GM12878 (cell line): ENCODE data around the gene MINPP1.

Source experiments
- CEBPB ChIP-seq, 2 experiments: fragments of 150-350 bp in 1 of 2; IDR thresholded peaks; 2 replicates each; pipeline ENCODE4 v1.6.1; 2012 to 2014; ENCODE audit warnings: low read depth in 2 of 2, low read length in 2 of 2, borderline replicate concordance in 1 of 2, inconsistent platforms in 1 of 2
- CTCF ChIP-seq, 3 experiments: IDR thresholded peaks in 2 of 3; conservative IDR thresholded peaks in 1 of 3; 2 replicates each; pipeline ENCODE4 v1.5.1; 2011; ENCODE audit warnings: low read depth in 3 of 3, low read length in 3 of 3, mild to moderate bottlenecking in 3 of 3, control low read depth in 2 of 3, moderate library complexity in 2 of 3, inconsistent platforms in 1 of 3, mixed read lengths in 1 of 3; ENCODE audit not compliant: control insufficient read depth in 2 of 3, insufficient read depth in 1 of 3; ENCODE audit errors: extremely low read depth in 1 of 3
- EZH2 ChIP-seq: IDR thresholded peaks from 2 replicates; pipeline ENCODE4 v1.6.1; 2012; ENCODE audit warnings: low read depth, mild to moderate bottlenecking, control low read depth, inconsistent platforms, low read length, borderline replicate concordance; ENCODE audit not compliant: control insufficient read depth
- FOS ChIP-seq: IDR thresholded peaks from 3 replicates; pipeline ENCODE4 v1.6.1; 2011; ENCODE audit warnings: borderline replicate concordance; ENCODE audit not compliant: insufficient read length; ENCODE audit errors: extremely low read depth
- NFIC ChIP-seq: IDR thresholded peaks from 2 replicates; pipeline ENCODE4 v1.6.1; 2012; ENCODE audit warnings: low read depth, mild to moderate bottlenecking, inconsistent platforms, low read length, moderate library complexity

GRCh38 chr10:87504307-87504639 lies 420 bp upstream of the MINPP1 start:
- TF ChIP-seq NFIC, result no peak
- TF ChIP-seq CEBPB (IDR thresholded peaks at IDR 0.05; ENCODE audit: borderline replicate concordance in 1 of 2, low read depth in 2 of 2, low read length in 2 of 2), result no peak
- no peak for TF ChIP-seq FOS
- TF ChIP-seq EZH2, result no peak
- no peak for TF ChIP-seq CTCF (IDR thresholded peaks at IDR 0.05 in 2 of 3, conservative IDR thresholded peaks at IDR 0.05 in 1 of 3; ENCODE audit: control insufficient read depth in 2 of 3, extremely low read depth in 1 of 3, insufficient read depth in 1 of 3, low read depth in 3 of 3, low read length in 3 of 3)
